Gastrocnemius medialis (tissue), 4 donors: ENCODE measurements around the gene FOXC2. TPM values are rescaled to one million over a fixed set of nuclear protein-coding genes. Genes with fewer than 3 reads are reported as not detected.

ENCODE experiments used
- ATAC-seq, 2 donors: fragments of 150-250 bp; one replicate each; pipeline ENCODE4 v1.9.1; 2016
- DNase-seq, 2 donors: peaks; one replicate each; pipeline ENCODE4 v3.0.0-alpha.2; 2019
- H3K27ac ChIP-seq, 4 donors: fragments of 200-600 bp; sonication (generic); 1 replicate in 1 of 4; 2 replicates in 3 of 4; pipeline ENCODE4 v1.5.1; 2016 to 2018; ENCODE audit warnings: mild to moderate bottlenecking in 2 of 4, moderate library complexity in 1 of 4
- H3K27me3 ChIP-seq, 3 donors: fragments of 200-600 bp; sonication (generic) in 2 of 3; 1 replicate in 1 of 3; 2 replicates in 2 of 3; pipeline versions ENCODE4 v1.5.1 to v1.6.0; 2016 to 2019; ENCODE audit warnings: mild to moderate bottlenecking in 1 of 3, moderate library complexity in 1 of 3
- H3K36me3 ChIP-seq, 2 donors: fragments of 200-600 bp; sonication (generic) in 1 of 2; one replicate each; pipeline ENCODE4 v1.5.1; 2017 to 2018
- H3K4me1 ChIP-seq, 2 donors: fragments of 200-600 bp; sonication (generic) in 1 of 2; one replicate each; pipeline ENCODE4 v1.5.1; 2016 to 2017; ENCODE audit warnings: mild to moderate bottlenecking in 2 of 2
- H3K4me3 ChIP-seq, 4 donors: fragments of 200-600 bp; sonication (generic) in 3 of 4; 1 replicate in 1 of 4; 2 replicates in 3 of 4; pipeline ENCODE4 v1.5.1; 2016 to 2019; ENCODE audit warnings: mild to moderate bottlenecking in 2 of 4
- H3K9me3 ChIP-seq, 3 donors: fragments of 200-600 bp; sonication (generic) in 2 of 3; 1 replicate in 1 of 3; 2 replicates in 2 of 3; pipeline ENCODE4 v1.5.1; 2016 to 2019
- POLR2A ChIP-seq, 2 donors: fragments of 450-650 bp; IDR thresholded peaks; one replicate each; pipeline ENCODE4 v1.6.1; 2017; ENCODE audit warnings: antibody characterized with exemption in 2 of 2, mild to moderate bottlenecking in 2 of 2, moderate library complexity in 2 of 2
- in situ Hi-C, 4 donors: fragments of 200-750 bp; cut with MboI; loops; one replicate each; pipeline versions ENCODE4 v1.15.0 to v1.8.0; 2017; ENCODE audit warnings: low sequenced_read_pairs in 4 of 4
- intact Hi-C: fragments of 100-400 bp; cut with DNase I; formaldehyde crosslinking; loops from one replicate; pipeline ENCODE4 v1.15.1; 2023; ENCODE audit warnings: low total_unique reads
- total RNA-seq, 4 donors: library from RNA; depleted of rRNA; stranded (reverse); fragments of >200 nt; gene quantifications; one replicate each; pipeline versions ENCODE4 v1.1.0 to v1.2.3, GENCODE V29; 2016
- TF ChIP-seq, protein P1 (sequence below), 5 experiments: fragments of 450-650 bp in 3 of 5; fragments of 200-600 bp in 2 of 5; sonication (generic) in 2 of 5; IDR thresholded peaks in 4 of 5; conservative IDR thresholded peaks in 1 of 5; 1 replicate in 4 of 5; 2 replicates in 1 of 5; pipeline ENCODE4 v1.5.1; 2016 to 2019; ENCODE audit warnings: antibody characterized with exemption in 5 of 5, mild to moderate bottlenecking in 3 of 5, moderate library complexity in 3 of 5

FOXC2 gene
- total RNA-seq, 4 donors from 2014 or later: 0.17 to 1.0 (median 0.29) TPM

DNA sequence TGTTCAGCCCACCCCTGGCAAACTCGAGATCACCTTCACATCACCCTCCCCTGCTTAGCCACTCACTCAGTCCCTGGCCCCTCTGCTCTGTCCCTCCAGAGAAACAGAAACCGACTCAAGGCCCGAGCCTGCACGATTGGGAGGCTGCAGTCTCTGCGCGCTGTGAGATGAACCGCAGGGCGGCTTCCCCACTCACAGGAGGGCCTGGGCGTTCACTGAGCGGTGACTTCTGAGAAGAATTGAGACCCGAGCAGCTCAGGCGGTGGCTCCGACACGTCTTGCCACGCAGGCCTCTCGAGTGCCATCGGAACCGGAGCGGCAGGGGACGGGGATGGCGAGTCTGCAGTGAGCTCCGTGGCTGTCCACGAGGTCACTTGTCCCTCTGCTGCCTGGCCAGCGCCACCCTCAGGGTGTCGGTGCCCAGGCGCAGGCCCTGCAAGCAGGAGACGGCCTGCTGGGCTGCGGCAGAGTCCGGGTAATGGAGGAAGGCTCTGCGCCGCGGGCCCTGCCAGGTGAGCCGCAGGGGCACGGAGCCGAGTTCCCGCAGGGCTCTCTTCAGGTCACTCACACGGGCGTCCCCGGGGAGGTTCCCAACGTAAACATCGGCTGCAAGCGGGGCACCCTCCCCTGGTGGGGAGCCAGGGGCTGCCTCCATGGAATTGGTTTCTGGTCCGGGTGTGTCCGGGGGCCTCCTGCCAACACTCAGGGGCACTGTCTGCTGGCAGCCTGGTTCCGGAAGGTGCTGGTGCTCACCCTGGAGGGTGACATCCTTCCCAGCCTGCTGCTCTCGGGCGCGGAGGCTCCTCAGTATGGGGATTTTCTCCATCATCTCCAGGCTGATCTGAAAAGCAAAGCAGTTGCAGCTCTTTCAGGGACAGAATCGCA lies 34.7 kb upstream of the FOXC2 start:
- Histone ChIP-seq H3K27ac (no peak overlapping the region), H3K36me3 (peaks cover 0 to 23% of the 10 kb centered on the region in 2 donors), H3K9me3 (no peaks in the 10 kb centered on the region), H3K27me3 (no peaks in the 10 kb centered on the region), H3K4me3 (no peak overlapping the region), H3K4me1 (peaks cover 0 to 18% of the 10 kb centered on the region in 2 donors)
- ATAC-seq: no peak
- in situ Hi-C loops: loop anchor here in 1 of 4 donors (25.0 kb wide), 1 partner anchor 720 kb away; no protein-coding TSS in a partner anchor
- intact Hi-C loops: no loop called here
- TF ChIP-seq POLR2A (IDR thresholded peaks at IDR 0.05): no peak
- TF ChIP-seq, protein P1, sequence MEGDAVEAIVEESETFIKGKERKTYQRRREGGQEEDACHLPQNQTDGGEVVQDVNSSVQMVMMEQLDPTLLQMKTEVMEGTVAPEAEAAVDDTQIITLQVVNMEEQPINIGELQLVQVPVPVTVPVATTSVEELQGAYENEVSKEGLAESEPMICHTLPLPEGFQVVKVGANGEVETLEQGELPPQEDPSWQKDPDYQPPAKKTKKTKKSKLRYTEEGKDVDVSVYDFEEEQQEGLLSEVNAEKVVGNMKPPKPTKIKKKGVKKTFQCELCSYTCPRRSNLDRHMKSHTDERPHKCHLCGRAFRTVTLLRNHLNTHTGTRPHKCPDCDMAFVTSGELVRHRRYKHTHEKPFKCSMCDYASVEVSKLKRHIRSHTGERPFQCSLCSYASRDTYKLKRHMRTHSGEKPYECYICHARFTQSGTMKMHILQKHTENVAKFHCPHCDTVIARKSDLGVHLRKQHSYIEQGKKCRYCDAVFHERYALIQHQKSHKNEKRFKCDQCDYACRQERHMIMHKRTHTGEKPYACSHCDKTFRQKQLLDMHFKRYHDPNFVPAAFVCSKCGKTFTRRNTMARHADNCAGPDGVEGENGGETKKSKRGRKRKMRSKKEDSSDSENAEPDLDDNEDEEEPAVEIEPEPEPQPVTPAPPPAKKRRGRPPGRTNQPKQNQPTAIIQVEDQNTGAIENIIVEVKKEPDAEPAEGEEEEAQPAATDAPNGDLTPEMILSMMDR (IDR thresholded peaks at IDR 0.05 in 4 of 5, conservative IDR thresholded peaks at IDR 0.05 in 1 of 5): no peak
- DNase-seq: no peak

DNA sequence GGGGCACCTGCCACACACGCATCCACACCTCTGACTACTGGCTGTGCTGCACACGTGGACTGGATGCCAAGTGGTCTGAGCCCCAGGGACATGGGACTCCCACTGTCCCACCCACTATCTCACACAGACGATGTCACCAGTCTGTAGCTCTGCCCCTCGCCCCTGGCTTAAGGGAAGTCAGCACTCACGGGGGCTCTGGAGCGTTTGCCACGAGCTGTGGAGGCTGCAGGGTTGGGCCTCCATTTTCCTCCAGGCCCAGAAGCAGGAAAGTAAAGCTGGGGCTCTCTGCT lies 34.2 kb upstream of the FOXC2 start:
- no peaks in the 10 kb centered on the region for H3K9me3 ChIP-seq
- H3K27ac ChIP-seq: no peak overlapping the region
- intact Hi-C loops (no loop called here), in situ Hi-C loops (loop anchor here in 1 of 4 donors (25.0 kb wide), 1 partner anchor 720 kb away; no protein-coding TSS in a partner anchor)
- TF ChIP-seq, protein P1 (IDR thresholded peaks at IDR 0.05 in 4 of 5, conservative IDR thresholded peaks at IDR 0.05 in 1 of 5): no peak
- no peak for TF ChIP-seq POLR2A (IDR thresholded peaks at IDR 0.05)
- H3K36me3 ChIP-seq: peaks cover 0 to 29% of the 10 kb centered on the region in 2 donors
- H3K4me1 ChIP-seq: peaks cover 0 to 18% of the 10 kb centered on the region in 2 donors
- H3K27me3 ChIP-seq: no peaks in the 10 kb centered on the region
- ATAC-seq (no peak), DNase-seq (no peak)
- H3K4me3 ChIP-seq: no peak overlapping the region

DNA sequence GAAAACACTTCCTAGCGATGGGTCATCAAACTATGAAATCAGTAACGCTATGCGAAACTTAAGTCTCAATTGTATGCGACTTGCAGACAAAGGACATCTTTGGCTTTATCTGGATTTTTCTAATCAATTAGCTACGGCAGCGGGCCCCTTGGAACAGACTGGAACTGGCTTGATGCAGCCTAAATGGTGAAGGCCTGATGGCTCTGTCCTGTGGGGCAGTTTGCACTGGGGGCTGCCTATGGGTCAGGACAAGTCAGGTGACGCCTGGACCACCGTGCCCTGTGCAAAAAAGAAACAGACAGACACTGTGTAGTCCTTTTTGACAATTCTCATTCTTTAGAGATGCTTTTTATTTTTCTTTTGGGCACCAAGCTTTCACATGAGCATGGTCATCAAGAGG lies 33.6 kb upstream of the FOXC2 start:
- Histone ChIP-seq H3K9me3 (no peaks in the 10 kb centered on the region), H3K36me3 (peaks cover 0 to 35% of the 10 kb centered on the region in 2 donors), H3K27ac (no peak overlapping the region), H3K4me3 (no peak overlapping the region), H3K4me1 (peaks cover 0 to 16% of the 10 kb centered on the region in 2 donors), H3K27me3 (no peaks in the 10 kb centered on the region)
- ATAC-seq: no peak
- in situ Hi-C loops: loop anchor here in 1 of 4 donors (25.0 kb wide), 1 partner anchor 721 kb away; no protein-coding TSS in a partner anchor
- no peak for DNase-seq
- TF ChIP-seq POLR2A (IDR thresholded peaks at IDR 0.05): no peak
- TF ChIP-seq, protein P1 (IDR thresholded peaks at IDR 0.05 in 4 of 5, conservative IDR thresholded peaks at IDR 0.05 in 1 of 5): no peak
- intact Hi-C loops: no loop called here

DNA sequence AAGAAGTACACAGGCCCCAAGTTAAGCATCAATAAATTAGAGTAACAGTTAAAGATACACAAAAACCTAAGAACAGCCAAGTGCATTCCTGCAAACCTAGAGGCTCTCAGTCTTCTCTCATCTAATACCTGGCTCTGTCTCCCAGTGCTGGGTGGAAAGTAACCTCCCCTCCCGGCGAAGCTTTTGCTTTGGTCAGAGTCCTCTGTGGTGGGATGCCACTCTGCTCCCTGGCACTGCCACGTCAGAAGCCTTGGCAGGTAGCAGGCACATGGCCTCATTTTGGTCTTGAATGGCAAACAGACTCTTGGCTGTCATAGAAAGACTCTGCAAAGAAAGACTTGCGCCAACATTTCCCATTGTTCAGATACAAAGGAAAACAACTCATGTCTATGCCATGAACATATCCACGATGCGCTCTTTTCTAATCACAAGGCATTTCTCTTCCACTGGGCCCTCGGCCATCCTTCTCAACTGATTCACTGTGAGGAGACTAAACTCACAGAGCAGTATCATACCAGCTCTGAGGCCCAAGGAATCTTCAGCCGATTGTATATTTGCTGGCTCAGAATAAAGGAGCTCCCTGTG lies 32.8 kb upstream of the FOXC2 start:
- in situ Hi-C loops: loop anchor here in 1 of 4 donors (25.0 kb wide), 1 partner anchor 722 kb away; no protein-coding TSS in a partner anchor
- no peaks in the 10 kb centered on the region for H3K9me3 ChIP-seq
- H3K27me3 ChIP-seq: no peaks in the 10 kb centered on the region
- H3K4me1 ChIP-seq: peaks cover 0 to 8% of the 10 kb centered on the region in 2 donors
- H3K4me3 ChIP-seq: no peak overlapping the region
- no peak for TF ChIP-seq POLR2A (IDR thresholded peaks at IDR 0.05)
- TF ChIP-seq, protein P1 (IDR thresholded peaks at IDR 0.05 in 4 of 5, conservative IDR thresholded peaks at IDR 0.05 in 1 of 5): no peak
- H3K27ac ChIP-seq: no peak overlapping the region
- intact Hi-C loops: no loop called here
- H3K36me3 ChIP-seq: peaks cover 0 to 42% of the 10 kb centered on the region in 2 donors
- DNase-seq (no peak), ATAC-seq (no peak)
